ENCODE measurements around the gene MGAT4B.

DNA sequence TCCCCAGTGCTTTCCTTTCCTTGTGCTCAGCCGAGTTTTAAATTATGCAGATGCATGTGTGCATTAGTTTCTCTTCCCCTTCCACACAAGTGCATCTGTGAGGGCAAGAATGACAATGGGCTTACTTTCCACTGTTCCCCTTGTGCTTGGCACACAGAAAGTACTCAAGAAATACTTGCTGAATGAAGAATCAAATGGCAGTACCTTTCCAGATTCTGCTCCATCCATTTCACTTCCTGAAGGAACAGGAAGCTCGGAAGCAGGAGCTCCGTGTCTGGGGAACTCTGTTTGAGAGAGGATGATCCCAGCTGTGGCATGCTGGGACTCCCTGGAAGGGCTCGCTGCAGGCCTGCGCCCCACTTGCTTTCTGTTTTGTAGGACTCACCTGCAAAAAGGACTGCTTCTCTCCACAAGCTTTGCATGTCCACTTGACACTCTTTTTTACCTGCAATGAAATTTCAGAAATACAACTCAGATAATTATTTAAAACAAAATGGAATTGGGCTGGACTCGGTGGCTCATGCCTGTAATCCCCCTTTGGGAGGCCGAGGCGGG is 46.4 kb upstream of the MGAT4B start:
- no peak for TF ChIP-seq CTCF (IDR thresholded peaks at IDR 0.05)
- TF ChIP-seq POLR2A (IDR thresholded peaks at IDR 0.05), result no peak

Data from Peyer's patch (tissue), 4 donors.